ENCODE results near the gene KDM2A.

The KDM2A gene

DNA sequence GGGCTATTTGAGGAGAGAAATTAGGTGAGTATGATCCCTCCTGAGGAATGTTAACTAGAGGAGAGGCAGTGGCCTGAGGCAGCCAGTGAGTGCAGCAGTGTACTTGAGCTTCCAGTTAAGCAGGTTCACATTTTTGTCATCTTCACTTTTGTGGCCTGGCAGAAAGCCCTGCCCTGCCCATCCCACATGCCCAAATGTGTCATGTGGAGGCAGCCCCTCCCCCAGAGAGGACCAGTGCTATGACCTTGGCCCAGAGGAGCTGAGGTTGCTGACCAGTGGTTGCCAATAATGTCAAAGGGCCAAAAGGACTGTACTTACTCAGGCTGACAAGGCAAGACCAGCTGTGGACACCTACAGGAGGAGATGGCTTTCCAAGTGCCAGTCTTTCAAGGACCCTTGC is 129.6 kb downstream of the KDM2A start:
- TF ChIP-seq, protein P1, sequence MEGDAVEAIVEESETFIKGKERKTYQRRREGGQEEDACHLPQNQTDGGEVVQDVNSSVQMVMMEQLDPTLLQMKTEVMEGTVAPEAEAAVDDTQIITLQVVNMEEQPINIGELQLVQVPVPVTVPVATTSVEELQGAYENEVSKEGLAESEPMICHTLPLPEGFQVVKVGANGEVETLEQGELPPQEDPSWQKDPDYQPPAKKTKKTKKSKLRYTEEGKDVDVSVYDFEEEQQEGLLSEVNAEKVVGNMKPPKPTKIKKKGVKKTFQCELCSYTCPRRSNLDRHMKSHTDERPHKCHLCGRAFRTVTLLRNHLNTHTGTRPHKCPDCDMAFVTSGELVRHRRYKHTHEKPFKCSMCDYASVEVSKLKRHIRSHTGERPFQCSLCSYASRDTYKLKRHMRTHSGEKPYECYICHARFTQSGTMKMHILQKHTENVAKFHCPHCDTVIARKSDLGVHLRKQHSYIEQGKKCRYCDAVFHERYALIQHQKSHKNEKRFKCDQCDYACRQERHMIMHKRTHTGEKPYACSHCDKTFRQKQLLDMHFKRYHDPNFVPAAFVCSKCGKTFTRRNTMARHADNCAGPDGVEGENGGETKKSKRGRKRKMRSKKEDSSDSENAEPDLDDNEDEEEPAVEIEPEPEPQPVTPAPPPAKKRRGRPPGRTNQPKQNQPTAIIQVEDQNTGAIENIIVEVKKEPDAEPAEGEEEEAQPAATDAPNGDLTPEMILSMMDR (IDR thresholded peaks at IDR 0.05) = no peak

DNA sequence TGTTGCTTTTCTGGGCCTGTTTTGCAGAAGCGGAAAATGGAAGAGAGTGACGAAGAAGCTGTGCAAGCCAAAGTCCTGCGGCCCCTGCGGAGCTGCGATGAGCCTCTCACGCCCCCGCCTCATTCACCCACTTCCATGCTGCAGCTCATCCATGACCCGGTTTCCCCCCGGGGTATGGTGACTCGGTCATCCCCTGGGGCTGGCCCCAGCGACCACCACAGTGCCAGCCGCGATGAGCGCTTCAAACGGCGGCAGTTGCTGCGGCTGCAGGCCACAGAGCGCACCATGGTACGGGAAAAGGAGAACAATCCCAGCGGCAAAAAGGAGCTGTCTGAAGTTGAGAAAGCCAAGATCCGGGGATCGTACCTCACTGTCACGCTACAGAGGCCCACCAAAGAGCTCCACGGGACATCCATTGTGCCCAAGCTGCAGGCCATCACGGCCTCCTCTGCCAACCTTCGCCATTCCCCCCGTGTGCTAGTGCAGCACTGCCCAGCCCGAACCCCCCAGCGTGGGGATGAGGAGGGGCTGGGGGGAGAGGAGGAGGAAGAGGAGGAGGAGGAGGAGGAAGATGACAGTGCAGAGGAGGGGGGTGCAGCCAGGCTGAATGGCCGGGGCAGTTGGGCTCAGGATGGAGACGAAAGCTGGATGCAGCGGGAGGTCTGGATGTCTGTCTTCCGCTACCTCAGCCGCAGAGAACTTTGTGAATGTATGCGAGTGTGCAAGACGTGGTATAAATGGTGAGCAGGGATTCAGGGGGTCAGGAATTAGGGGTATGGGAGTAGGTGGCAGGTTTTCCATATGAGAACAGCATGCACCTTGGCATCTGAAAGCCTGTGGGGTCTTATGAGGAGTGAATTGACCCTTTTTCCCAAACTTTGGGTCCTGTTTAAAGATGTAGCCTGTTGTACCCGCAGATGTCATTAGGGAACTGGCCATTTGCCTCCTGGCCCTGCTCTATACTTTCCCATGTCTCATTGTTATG is 131.3 kb downstream of the KDM2A start:
- TF ChIP-seq, protein P1 (IDR thresholded peaks at IDR 0.05) = no peak

DNA sequence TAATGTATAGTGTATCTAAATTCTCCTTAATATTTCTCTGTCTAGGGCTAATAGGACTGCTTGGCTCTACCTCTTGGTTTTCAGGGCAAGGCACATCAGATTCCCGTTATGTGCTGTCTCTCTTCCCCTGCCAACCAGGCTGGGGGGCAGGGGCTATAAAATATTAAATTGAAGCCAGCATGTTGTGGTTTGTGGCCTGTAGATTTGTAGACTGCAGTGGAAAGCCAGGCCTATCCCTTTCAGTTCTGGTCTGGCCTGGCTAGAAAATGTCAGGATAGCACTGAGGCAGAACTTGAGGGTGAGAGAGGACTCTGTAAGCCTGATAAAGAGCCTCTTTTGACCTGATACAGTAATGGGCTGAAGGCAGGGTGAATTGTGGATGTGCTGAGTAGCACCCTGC is 132.8 kb downstream of the KDM2A start:
- TF ChIP-seq, protein P1 (IDR thresholded peaks at IDR 0.05) = no peak

DNA sequence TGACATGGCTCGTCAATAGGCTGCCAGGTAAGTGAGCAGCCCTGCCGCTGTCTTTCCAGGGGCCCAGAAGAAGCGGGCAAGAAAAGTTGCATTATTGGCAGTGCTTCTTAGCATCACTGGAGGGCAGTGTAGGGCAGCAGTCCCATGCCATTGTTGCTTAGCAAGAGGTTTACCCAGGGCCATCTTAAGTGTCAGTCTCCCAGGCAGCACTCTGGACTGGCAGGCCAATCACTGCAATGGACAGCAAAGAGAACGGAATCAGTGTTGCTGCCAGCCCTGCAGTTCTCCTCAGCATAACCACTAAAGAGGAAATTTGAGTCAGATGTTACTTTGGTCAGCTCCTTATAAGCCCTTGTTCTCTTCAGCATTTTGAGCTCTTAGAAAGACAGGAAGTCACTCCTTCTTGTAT is 133.8 kb downstream of the KDM2A start:
- TF ChIP-seq, protein P1 (IDR thresholded peaks at IDR 0.05) = no peak; the same call in 1 of the 2 replicates

DNA sequence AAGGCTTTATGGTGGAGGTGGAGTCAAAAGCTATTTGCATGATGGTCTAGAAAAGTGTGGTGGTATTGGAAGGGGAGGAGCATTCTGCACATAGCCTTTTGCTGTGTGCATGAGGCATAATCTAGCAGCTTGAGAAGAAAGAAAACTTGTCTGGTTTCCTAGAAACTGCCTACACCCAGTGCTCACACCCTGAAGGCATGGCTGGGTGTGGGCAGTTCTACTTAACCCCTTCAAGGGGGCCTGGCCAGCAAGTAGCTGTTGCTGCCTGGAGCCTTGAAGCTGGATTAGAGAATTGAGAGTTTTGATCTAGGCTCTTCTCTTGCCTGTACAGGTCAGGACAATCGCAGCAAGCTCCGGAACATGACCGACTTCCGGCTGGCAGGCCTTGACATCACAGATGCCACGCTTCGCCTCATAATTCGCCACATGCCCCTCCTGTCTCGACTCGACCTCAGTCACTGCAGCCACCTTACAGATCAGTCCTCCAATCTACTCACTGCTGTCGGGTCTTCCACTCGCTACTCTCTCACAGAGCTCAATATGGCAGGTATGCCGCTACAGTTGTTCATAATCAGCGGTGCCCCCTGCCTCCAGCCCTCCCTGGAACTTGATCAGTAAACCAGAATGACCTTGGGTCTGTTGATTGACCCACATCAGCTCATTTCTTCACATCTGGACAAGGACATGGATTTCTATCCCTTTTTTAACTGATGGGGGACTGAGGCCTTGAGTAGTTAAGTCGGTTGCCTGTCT is 135.0 kb downstream of the KDM2A start:
- TF ChIP-seq, protein P1 (IDR thresholded peaks at IDR 0.05) = no peak

DNA sequence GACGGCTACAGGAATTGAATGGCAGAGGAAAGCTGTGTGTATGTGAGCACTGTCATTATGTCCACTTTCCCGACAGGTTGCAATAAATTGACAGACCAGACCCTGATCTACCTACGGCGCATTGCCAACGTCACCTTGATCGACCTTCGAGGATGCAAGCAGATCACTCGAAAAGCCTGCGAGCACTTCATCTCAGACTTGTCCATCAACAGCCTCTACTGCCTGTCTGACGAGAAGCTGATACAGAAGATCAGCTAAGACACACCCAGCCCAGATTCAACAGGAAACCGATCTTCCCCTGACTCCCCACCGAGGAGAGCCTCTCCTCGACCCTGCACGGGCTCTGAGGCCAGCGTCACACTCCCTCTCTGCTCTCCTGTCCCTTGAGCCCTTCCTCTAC is 135.7 kb downstream of the KDM2A start:
- TF ChIP-seq, protein P1 (IDR thresholded peaks at IDR 0.05) = no peak

DNA sequence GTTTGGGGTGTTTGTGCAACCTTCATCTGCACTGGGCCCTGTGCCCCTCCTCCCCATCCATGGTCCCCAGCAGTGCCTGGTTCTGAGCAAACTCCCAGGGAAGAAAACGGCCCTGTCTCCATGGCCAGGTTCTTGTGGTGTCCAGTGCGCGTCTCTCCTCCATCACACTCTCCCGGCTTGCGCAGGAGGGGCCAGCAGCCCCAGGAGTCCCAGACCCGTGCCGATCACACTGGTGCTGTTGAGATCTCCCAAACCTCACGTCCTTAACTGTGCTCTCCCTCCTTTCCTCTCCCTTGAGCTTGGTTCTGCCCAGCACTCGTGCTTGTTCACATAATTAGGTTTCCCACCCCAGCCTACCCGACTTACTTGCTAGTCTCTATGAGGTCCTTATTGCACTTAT is 136.3 kb downstream of the KDM2A start:
- TF ChIP-seq, protein P1 (IDR thresholded peaks at IDR 0.05) = no peak

Measured in LNCAP (cell line).